ENCODE measurements around the gene SAPCD1.

DNA sequence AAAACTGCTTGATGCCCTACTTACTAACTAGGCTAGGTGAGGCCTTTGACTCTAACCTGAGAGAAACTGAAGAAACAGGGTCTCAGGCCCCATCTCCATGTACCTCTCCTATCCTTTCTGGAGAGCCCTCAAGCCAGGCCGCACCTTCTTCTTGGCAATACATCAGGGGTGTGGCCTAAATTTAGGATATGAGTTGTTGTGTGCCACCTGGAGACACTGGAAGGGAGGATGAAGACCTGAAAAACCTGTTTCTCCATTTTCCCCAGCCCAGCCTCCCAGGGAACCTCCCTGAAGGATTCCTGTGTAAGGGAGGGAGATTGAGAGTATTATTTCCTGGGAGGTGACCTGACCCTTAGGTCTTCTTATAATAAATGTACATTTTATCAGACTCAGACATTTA lies 44.2 kb upstream of the SAPCD1 start:
- no peak for TF ChIP-seq RXRA (IDR thresholded peaks at IDR 0.05; ENCODE audit: borderline replicate concordance, low read depth)
- TF ChIP-seq CTCF (IDR thresholded peaks at IDR 0.05) = no peak
- TF ChIP-seq CHD2 (IDR thresholded peaks at IDR 0.05; ENCODE audit: low read length, partially characterized antibody) = no peak
- TF ChIP-seq RAD21 (IDR thresholded peaks at IDR 0.05; ENCODE audit: low read length) = no peak
- TF ChIP-seq SMC3 (IDR thresholded peaks at IDR 0.05; ENCODE audit: low read depth, low read length) = no peak
- TF ChIP-seq NRF1 (IDR thresholded peaks at IDR 0.05; ENCODE audit: low read depth, low read length) = no peak
- no peak for TF ChIP-seq EP300 (IDR thresholded peaks at IDR 0.05; ENCODE audit: borderline replicate concordance in 1 of 2, low read depth in 1 of 2, low read length in 1 of 2)
- no peak for TF ChIP-seq MAX (IDR thresholded peaks at IDR 0.05; ENCODE audit: low read depth)
- no peak for TF ChIP-seq EZH2phosphoT487 (IDR thresholded peaks at IDR 0.05; ENCODE audit: borderline replicate concordance, low read depth)
